ENCODE data around the gene ABHD5.

The ABHD5 gene

GRCh38 chr3:43684944-43685343, 5.8 kb upstream of the ABHD5 start:
- no peak for TF ChIP-seq GATA3 (IDR thresholded peaks at IDR 0.05; ENCODE audit: low read depth, low read length)
- TF ChIP-seq GATA2 (IDR thresholded peaks at IDR 0.05; ENCODE audit: low read depth, low read length): no peak

GRCh38 chr3:43685921-43686320, 4.8 kb upstream of the ABHD5 start:
- TF ChIP-seq GATA2 (IDR thresholded peaks at IDR 0.05; ENCODE audit: low read depth, low read length): no peak
- no peak for TF ChIP-seq GATA3 (IDR thresholded peaks at IDR 0.05; ENCODE audit: low read depth, low read length)

- no peak for TF ChIP-seq GATA2 (IDR thresholded peaks at IDR 0.05; ENCODE audit: low read depth, low read length)
- no peak for TF ChIP-seq GATA3 (IDR thresholded peaks at IDR 0.05; ENCODE audit: low read depth, low read length)
These were observed 4.4 kb upstream of the ABHD5 start for GRCh38 chr3:43686333-43686699.

- TF ChIP-seq GATA2 (IDR thresholded peaks at IDR 0.05; ENCODE audit: low read depth, low read length): no peak
- no peak for TF ChIP-seq GATA3 (IDR thresholded peaks at IDR 0.05; ENCODE audit: low read depth, low read length)
These were observed 3.8 kb upstream of the ABHD5 start for GRCh38 chr3:43686700-43687498.

- TF ChIP-seq GATA3 (IDR thresholded peaks at IDR 0.05; ENCODE audit: low read depth, low read length): no peak
- TF ChIP-seq GATA2 (IDR thresholded peaks at IDR 0.05; ENCODE audit: low read depth, low read length): no peak
These were observed 3.3 kb upstream of the ABHD5 start for GRCh38 chr3:43687499-43687811.

- TF ChIP-seq GATA2 (IDR thresholded peaks at IDR 0.05; ENCODE audit: low read depth, low read length) (no peak), GATA3 (IDR thresholded peaks at IDR 0.05; ENCODE audit: low read depth, low read length) (no peak)
These were observed 2.5 kb upstream of the ABHD5 start for GRCh38 chr3:43688245-43688650.

- TF ChIP-seq GATA2 (IDR thresholded peaks at IDR 0.05; ENCODE audit: low read depth, low read length): no peak
- no peak for TF ChIP-seq GATA3 (IDR thresholded peaks at IDR 0.05; ENCODE audit: low read depth, low read length)
These were observed 1.6 kb upstream of the ABHD5 start for GRCh38 chr3:43689166-43689565.

- no peak for TF ChIP-seq GATA3 (IDR thresholded peaks at IDR 0.05; ENCODE audit: low read depth, low read length)
- no peak for TF ChIP-seq GATA2 (IDR thresholded peaks at IDR 0.05; ENCODE audit: low read depth, low read length)
These were observed 855 bp upstream of the ABHD5 start for GRCh38 chr3:43689766-43690399.

- no peak for TF ChIP-seq GATA2 (IDR thresholded peaks at IDR 0.05; ENCODE audit: low read depth, low read length)
- no peak for TF ChIP-seq GATA3 (IDR thresholded peaks at IDR 0.05; ENCODE audit: low read depth, low read length)
These were observed 620 bp downstream of the ABHD5 start for GRCh38 chr3:43691120-43691995.

- no peak for TF ChIP-seq GATA3 (IDR thresholded peaks at IDR 0.05; ENCODE audit: low read depth, low read length)
- TF ChIP-seq GATA2 (IDR thresholded peaks at IDR 0.05; ENCODE audit: low read depth, low read length): no peak
These were observed 1.5 kb downstream of the ABHD5 start for GRCh38 chr3:43692085-43692855.

- TF ChIP-seq GATA2 (IDR thresholded peaks at IDR 0.05; ENCODE audit: low read depth, low read length) (no peak), GATA3 (IDR thresholded peaks at IDR 0.05; ENCODE audit: low read depth, low read length) (no peak)
These were observed 2.2 kb downstream of the ABHD5 start for GRCh38 chr3:43692971-43693370.

- TF ChIP-seq GATA3 (IDR thresholded peaks at IDR 0.05; ENCODE audit: low read depth, low read length): no peak
- TF ChIP-seq GATA2 (IDR thresholded peaks at IDR 0.05; ENCODE audit: low read depth, low read length): no peak
These were observed 2.9 kb downstream of the ABHD5 start for GRCh38 chr3:43693594-43693993.

- TF ChIP-seq GATA3 (IDR thresholded peaks at IDR 0.05; ENCODE audit: low read depth, low read length) (no peak), GATA2 (IDR thresholded peaks at IDR 0.05; ENCODE audit: low read depth, low read length) (no peak)
These were observed 4.7 kb downstream of the ABHD5 start for GRCh38 chr3:43695443-43695842.

- TF ChIP-seq GATA3 (IDR thresholded peaks at IDR 0.05; ENCODE audit: low read depth, low read length): no peak
- no peak for TF ChIP-seq GATA2 (IDR thresholded peaks at IDR 0.05; ENCODE audit: low read depth, low read length)
These were observed 5.1 kb downstream of the ABHD5 start for GRCh38 chr3:43695863-43696262.

Measured in SH-SY5Y (cell line).